Dermis blood vessel endothelial cell (primary cell): ENCODE data around the gene HIRIP3. TPM values are rescaled to one million over a fixed set of nuclear protein-coding genes. Genes with fewer than 3 reads are reported as not detected.

Source experiments
- DNase-seq: peaks from one replicate; pipeline ENCODE4 v3.0.0; 2010
- total RNA-seq: library from RNA; depleted of rRNA; stranded (reverse); fragments of >200 nt; gene quantifications from 2 replicates; pipeline ENCODE4 v1.2.3, GENCODE V29; 2014

HIRIP3 gene
- total RNA-seq, 1 donor from 2014 or later, result 6.3 TPM

GRCh38 chr16:29996766-29997250 is 1.4 kb upstream of the HIRIP3 start:
- DNase-seq, result no peak

- peak; percentile 97 for DNase-seq
Observed at GRCh38 chr16:29995911-29996765, 721 bp upstream of the HIRIP3 start, which contains the start of gene INO80E. INO80E (plus strand) TSS chr16:29996241; CDS start chr16:29996311, 70 bp downstream.

DNA sequence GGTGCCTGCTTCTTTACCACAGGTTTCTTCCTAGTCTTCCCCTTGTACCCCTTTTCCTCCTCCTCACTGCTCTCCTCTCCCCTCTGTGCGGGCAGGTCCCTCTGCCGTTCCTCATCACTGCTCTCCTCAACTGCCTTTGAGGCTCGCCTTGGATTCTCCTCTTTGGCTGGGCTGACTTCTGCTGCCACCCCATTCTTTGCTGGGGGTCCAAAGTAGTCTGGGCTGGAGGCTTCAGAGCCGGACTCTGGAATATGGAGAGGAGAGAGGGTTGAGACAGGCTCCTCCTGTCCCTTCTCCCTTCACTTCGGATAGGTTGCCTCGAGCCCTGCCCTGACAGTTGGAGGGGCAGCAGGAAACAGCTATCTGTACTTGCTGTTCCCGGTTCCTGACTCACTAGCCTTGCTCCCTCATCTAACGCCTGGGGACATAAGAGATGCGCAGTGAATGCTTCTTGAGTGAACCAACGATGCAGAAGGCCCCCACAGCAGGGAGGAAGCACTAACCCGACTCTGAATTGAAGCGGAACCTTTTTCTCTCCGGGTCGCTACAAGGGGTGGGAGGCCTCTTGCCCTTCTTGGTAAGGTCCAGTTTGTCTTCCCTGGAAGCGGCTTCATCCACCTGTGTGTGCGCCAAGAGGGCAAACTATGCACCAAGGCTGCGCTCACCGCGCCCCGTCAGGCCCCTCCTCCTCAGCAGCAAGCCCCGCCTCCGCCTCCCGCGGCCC is 655 bp downstream of the HIRIP3 start:
- peak; percentile 45 for DNase-seq

DNA sequence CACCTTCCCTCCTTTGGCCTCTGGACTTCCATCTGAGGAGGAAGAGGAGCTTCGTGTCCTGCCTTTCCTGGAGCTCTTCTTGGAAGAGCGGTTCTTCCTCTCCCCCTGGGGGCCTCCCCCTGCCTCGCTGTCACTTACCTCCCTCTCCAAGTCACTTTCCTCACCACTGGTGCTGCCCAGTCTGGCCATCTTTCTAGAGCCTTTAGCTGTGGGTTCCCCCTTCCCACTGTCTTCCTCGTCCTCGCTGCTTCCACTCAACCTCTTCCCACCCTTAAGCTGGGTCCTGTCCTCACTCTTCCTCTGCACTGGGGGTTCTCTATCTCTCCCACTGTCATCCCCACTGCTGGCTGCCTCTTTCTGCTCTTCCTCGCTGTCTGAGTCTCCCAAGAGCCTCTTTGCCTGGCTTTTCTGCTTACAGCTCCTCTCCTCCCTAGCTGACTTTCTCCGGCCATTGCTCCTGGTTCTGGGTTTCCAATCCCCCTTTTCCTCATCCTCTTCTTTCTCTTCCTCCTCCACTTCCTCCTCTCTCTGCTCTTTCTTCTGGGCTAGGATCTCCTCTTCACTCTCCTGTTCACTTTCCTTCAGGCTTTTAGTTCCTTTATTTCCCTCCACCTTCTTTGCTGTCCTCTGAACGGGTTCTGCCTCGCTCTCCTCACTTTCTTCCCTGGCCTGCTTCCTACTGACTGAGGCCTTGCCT is 1.4 kb downstream of the HIRIP3 start:
- no peak for DNase-seq

DNA sequence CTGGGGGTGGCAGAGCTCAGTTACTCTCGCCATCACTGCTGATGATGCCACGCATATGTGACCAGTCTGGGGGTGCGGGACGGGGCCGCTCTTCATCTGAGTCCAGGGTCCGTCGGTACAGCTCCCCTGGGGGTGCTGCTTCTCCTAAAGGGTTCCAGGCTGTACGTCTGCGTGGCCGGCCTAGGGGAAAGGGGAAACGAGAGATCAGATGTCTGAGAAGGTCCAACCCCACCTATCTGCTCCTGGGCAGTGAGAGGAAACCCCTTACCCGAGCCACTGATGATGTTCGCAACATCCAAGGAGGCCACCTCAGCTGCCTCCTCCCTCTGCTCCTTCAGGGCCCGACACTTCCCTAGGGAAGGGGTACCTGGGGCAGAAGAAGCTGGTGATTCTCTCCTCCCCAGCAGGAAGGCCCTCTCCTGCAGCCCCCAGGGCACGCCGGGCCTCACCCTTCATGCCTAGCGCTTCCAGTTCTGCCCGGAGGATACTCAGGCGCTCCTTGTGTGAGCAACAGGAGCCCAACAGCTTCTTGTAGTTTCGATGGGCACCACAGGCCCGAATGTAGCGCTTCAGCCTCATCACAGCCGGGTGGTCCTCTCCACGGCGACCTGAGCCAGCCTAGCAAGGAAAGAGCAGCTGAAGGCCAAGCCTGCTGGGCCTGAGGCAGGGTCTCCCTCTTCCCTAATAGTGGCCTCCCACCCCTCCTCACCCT is 2.1 kb downstream of the HIRIP3 start:
- no peak for DNase-seq

DNA sequence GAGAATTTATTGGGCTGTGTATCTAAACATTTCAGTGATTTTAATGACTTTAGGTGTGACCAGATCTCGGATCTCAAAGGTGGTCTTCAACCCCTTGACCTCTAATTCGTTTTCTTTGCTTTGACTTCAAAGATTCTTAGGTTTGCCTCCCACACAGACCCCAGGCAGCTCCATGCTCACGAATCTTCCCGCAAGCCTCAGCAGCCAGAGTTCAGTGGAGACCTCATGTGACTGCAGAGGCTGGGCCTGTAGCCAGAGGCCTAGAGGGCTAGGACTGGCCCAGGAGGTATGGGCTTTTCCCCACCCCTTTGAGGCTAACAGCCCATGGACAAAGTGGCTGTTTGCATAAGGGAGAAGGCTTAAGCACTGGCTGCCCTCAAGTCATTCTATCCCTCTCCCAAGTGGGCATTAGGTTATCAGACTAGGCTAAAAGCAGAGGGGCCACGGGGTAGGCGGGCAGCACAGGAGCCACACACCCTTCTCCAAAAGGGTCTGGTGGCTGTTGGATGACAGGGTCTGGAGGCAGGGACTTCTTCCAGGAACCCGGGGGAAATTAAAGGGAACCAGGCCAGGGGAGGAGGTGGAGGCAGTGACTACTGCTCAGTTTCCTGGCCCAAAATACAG is 3.0 kb downstream of the HIRIP3 start:
- DNase-seq, result no peak

GRCh38 chr16:29991571-29991904 is 3.9 kb downstream of the HIRIP3 start:
- no peak for DNase-seq

DNA sequence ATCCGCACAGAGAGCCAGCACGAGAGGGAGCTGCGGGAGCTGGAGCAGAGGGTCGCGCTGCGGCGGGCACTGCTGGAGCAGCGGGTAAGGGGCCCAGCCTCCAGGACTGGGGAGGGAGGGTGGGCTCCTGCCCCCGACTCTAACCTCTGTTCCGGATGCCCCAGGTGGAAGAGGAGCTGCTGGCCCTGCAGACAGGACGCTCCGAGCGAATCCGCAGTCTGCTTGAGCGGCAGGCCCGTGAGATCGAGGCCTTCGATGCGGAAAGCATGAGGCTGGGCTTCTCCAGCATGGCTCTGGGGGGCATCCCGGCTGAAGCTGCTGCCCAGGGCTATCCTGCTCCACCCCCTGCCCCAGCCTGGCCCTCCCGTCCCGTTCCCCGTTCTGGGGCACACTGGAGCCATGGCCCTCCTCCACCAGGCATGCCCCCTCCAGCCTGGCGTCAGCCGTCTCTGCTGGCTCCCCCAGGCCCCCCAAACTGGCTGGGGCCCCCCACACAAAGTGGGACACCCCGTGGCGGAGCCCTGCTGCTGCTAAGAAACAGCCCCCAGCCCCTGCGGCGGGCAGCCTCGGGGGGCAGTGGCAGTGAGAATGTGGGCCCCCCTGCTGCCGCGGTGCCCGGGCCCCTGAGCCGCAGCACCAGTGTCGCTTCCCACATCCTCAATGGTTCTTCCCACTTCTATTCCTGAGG is 4.4 kb downstream of the HIRIP3 start:
- no peak for DNase-seq

- no peak for DNase-seq
Observed at GRCh38 chr16:29990034-29990433, 5.4 kb downstream of the HIRIP3 start.

- DNase-seq, result no peak
Observed at GRCh38 chr16:29989111-29989858, 6.1 kb downstream of the HIRIP3 start.

GRCh38 chr16:29988346-29989075 is 6.9 kb downstream of the HIRIP3 start:
- no peak for DNase-seq

- DNase-seq, result no peak
Observed at GRCh38 chr16:29987371-29988085, 7.9 kb downstream of the HIRIP3 start.

DNA sequence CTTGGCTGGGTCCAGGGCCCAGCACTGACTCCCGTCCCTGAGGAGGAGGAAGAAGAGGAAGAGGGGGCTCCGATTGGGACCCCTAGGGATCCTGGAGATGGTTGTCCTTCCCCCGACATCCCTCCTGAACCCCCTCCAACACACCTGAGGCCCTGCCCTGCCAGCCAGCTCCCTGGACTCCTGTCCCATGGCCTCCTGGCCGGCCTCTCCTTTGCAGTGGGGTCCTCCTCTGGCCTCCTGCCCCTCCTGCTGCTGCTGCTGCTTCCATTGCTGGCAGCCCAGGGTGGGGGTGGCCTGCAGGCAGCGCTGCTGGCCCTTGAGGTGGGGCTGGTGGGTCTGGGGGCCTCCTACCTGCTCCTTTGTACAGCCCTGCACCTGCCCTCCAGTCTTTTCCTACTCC is 8.5 kb downstream of the HIRIP3 start:
- no peak for DNase-seq

- DNase-seq, result no peak
Observed at GRCh38 chr16:29986231-29986630, 9.2 kb downstream of the HIRIP3 start.

DNA sequence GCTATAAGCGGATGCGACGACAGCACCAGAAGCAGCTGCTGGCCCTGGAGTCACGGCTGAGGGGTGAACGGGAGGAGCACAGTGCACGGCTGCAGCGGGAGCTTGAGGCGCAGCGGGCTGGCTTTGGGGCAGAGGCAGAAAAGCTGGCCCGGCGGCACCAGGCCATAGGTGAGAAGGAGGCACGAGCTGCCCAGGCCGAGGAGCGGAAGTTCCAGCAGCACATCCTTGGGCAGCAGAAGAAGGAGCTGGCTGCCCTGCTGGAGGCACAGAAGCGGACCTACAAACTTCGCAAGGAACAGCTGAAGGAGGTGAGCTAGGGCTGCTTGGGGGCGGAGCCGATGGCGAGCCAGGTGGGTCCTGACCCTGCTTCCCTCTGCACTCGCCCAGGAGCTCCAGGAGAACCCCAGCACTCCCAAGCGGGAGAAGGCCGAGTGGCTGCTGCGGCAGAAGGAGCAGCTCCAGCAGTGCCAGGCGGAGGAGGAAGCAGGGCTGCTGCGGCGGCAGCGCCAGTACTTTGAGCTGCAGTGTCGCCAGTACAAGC is 10.1 kb downstream of the HIRIP3 start:
- no peak for DNase-seq

DNA sequence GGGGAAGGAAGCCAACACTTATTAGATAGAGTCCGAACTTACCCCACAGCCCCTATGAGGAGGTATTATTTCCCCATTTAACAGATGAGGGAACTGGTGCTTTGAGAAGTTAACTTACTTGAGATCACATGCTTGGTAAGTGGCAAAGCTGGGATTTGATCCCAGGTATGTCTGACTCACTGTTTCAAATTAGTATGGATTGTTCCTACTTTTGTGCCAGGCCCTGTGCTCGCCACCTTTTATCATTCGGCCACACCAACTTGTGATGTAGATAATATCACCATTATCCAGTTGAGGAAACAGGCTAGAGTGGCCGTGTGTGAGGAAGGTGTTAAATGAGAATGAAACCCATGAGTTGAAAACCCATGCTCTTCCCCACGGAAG is 10.7 kb downstream of the HIRIP3 start:
- no peak for DNase-seq

GRCh38 chr16:29984137-29984763 is 11.2 kb downstream of the HIRIP3 start:
- no peak for DNase-seq

GRCh38 chr16:29983420-29984136 is 11.8 kb downstream of the HIRIP3 start:
- DNase-seq, result no peak
